GM20431 (cell line): ENCODE measurements around the gene AMACR.
"Not testable (repeated sequence)": the region's sequence is repeated elsewhere in the genome, so short reads cannot be mapped to it uniquely, and the experiment has no call there.

Experiments
- in situ Hi-C: fragments of 300-500 bp; cut with MseI, MboI; formaldehyde crosslinking; loops from one replicate; pipeline ENCODE4 v1.15.0; 2020; ENCODE audit warnings: low sequenced_read_pairs; ENCODE audit not compliant: unreplicated experiment

The AMACR gene

GRCh38 chr5:33976307-33976706, 31.5 kb downstream of the AMACR start:
- in situ Hi-C loops = no loop called here

- in situ Hi-C loops = no loop called here
Measured at GRCh38 chr5:33975852-33976251, 32.0 kb downstream of the AMACR start.

DNA sequence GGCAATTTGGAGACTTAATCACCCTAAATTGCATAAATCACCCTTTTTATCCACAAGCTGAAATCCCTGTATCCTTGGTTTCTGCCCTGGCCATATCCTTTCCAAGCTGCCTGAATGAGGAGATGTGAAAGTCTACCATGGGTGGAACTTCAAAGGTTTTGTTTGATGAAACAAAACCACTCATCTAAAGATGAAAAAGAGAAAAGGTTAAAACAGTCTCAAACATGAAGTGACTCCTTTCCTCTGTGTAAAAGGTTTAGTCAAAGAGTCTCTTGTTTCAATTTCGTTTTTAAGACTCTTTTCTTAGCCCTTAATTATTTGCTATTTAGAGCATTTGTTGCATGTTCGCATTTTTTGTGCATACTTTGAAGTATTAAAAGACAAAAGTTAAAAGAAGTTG, 34.6 kb downstream of the AMACR start:
- in situ Hi-C loops = no loop called here

DNA sequence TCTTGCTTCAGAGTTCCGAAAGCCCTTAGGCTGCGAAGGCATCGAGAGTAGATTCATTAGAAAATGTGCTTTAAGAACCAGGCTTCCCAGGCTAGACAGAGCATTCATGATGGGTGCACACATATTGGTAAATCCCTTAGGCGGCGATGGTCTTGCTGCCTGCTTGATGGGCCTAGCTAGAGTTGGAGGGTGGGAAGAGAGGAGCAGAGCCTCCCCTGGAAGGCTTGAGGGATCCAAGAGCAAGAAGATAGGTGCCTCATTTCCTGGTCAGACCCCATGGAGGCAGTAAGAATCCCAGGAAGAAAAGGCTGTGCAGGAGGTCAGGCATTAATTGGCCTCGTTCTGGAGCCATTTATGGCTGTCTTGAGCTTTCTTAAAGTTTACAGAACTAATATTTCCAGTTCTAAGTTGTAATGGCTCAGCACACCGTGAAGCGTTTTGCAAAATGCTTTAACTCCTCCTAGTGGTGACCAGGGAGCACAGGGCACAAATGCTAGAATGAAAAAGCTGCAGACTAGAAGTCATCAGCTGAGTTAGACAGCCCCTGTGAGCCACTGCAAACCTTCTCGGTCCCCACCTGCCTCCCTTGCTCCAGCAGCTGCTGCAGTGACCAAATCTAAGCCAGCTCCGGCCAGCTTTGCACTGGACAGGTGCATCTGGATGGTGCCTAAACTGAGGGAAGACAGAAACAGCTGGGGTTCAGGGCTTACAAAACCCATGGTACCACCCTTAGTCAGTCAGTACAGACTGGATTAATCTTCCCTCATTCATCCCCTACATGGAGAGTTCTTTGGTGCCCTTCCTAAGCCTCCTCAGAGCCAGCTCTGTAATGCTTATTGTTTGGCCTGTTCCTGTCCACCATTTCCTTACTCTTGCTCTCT, 38.0 kb downstream of the AMACR start:
- in situ Hi-C loops = no loop called here

- in situ Hi-C loops = no loop called here
Measured at GRCh38 chr5:33968211-33969005, 39.4 kb downstream of the AMACR start.

DNA sequence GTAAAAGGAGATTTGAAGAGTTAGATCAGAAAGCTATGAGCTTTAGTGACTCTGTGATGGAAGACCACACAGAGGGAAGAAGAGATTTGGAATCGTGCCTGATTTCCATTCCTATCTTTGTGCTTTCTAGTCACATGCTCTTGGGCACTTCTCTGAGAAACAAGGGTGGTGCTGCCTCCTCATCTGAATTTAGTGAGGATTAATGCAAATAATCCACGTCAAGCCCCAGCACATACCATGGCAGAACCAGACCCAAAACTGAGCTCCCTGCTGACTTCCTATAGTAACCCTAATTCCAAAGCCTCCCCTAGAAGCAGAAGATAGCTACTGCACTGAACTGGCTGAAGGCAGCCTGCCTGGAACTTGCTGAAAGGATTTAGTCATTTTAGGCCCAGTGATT, 41.0 kb downstream of the AMACR start:
- in situ Hi-C loops = no loop called here

GRCh38 chr5:33964132-33964700, 43.6 kb downstream of the AMACR start:
- in situ Hi-C loops = no loop called here

DNA sequence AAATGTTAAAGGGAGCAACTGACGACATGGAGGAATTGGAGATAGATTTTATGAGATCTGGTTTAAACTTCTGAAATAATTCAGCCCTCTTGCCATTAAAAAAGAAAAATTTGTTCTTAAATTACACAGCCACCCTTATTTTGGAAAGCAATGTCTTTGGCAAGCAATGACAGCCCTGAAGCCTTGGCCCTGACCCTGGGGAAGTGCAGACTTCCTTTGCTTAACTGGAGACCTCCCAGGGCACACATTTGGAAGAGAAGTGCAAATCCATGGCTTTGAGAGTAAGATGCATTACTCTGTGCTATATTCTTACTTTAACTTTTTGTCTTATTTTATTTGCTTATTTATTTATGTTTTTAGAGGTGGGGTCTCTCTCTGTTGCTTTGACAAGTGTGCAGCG, 49.7 kb downstream of the AMACR start:
- in situ Hi-C loops = no loop called here

- in situ Hi-C loops = no loop called here
Measured at GRCh38 chr5:33957577-33958150, 50.2 kb downstream of the AMACR start.

DNA sequence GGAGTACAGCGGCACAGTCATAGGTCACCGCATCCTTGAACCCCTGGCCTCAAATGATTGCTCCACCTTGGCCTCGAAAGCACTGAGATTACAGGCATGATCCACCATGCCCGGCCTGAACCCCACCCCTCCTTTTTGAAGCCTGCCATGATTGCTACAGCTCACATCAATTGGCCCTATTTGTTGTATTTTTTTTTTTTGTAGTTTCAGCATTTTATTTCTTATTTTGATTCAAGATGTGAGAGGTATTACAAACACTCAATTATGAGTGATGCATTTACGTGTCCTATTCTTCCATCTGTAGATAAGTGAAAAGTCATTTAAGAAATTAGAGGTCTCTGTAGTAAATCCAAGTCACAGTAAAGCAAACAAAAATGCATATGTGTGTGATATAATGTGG, 55.7 kb downstream of the AMACR start:
- in situ Hi-C loops = not testable (repeated sequence)

- in situ Hi-C loops = loop anchor here (25.0 kb wide), 2 partner anchors 357 to 507 kb away; partner anchors contain the start of gene TARS1
Measured at GRCh38 chr5:33944543-33945132, 63.2 kb downstream of the AMACR start.

DNA sequence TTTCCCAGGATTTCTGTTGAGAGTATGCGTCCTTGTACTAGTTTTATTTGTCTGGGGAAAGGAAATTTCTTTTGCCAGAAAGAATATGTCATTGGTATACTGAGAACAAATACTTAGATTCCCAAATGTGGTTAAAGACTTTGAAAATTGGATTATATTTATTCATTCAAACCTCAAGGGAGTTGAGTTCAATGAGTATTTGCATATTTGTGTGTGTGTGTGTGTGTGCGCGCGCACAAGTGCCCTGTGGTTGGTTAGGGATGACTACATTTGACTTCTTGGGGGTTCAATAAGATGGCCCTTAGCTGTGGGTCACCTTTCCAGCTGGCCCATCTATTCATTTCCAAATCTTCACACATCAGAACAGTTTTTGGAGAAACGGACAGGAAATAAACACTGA, 66.8 kb downstream of the AMACR start:
- in situ Hi-C loops = loop anchor here (25.0 kb wide), 2 partner anchors 354 to 504 kb away; partner anchors contain the start of gene TARS1

DNA sequence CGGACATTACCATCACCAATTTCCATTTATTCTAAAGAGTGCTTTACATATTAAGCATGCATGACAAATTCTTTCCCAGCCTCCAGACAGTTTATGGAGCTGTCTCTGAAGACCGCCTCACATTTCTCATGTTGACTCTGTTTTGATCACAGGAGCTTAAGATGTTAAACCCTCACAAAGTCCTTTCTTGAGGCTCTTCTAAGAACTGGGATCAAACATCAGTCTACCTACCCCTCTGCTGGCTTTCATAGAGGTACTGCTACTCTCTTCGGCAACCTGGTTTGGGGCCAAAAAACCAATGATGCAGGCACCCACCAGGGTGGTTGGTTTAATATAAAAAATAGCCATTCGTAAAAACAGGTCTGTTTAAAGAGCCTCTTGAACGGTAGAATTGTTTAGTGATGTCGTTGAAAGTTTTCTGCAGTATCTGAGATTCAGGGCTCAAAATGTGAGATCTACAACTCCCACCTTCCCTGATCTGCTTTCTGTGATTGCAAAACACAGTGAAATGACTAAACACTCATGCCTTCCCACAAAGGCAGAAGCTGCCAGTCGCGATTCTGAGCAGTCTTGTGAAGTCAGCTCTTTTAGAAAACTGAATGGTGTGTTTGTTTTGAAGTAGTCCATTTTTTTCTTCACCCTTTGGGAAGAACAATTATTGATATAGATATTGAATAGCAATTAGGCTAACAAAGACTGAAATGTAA, 68.1 kb downstream of the AMACR start:
- in situ Hi-C loops = loop anchor here (25.0 kb wide), 2 partner anchors 352 to 502 kb away; partner anchors contain the start of gene TARS1

GRCh38 chr5:33938881-33939280, 69.0 kb downstream of the AMACR start:
- in situ Hi-C loops = loop anchor here (25.0 kb wide), 2 partner anchors 352 to 502 kb away; partner anchors contain the start of gene TARS1

DNA sequence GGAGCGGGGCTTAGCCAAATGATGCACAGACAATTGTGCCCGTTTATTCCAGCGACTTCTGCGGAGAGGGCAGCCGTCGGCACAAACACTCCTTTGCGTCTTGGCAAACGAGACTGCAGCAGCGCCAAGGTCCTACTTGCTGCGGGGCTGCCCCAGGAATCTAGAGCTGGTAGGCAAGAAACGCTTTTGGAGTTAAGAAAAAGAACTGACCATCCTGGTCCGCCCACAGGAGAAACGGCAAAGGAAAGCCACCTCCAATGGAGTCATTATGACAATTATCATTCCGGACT, 69.4 kb downstream of the AMACR start:
- in situ Hi-C loops = loop anchor here (25.0 kb wide), 2 partner anchors 351 to 501 kb away; partner anchors contain the start of gene TARS1

GRCh38 chr5:33937707-33938506, 69.9 kb downstream of the AMACR start:
- in situ Hi-C loops = loop anchor here (25.0 kb wide), 2 partner anchors 351 to 501 kb away; partner anchors contain the start of gene TARS1

GRCh38 chr5:33937017-33937706, 70.7 kb downstream of the AMACR start:
- in situ Hi-C loops = loop anchor here (25.0 kb wide), 2 partner anchors 350 to 500 kb away; partner anchors contain the start of gene TARS1
